Suppressor macrophage (primary cell): ENCODE measurements around the gene LHFPL3.
A peak's percentile ranks its signal among the peaks of the same experiment; 100 is the strongest.
"Not testable (repeated sequence)": the region's sequence is repeated elsewhere in the genome, so short reads cannot be mapped to it uniquely, and the experiment has no call there.

Experiments
- DNase-seq, 4 experiments: peaks; one replicate each; pipeline ENCODE4 v3.0.0-alpha.2; 2020 to 2022

LHFPL3 gene

GRCh38 chr7:104486931-104487330 is 158.5 kb downstream of the LHFPL3 start:
- no peak for DNase-seq

GRCh38 chr7:104487642-104488041 is 159.2 kb downstream of the LHFPL3 start:
- no peak for DNase-seq

- DNase-seq = no peak
These were observed 169.1 kb downstream of the LHFPL3 start for GRCh38 chr7:104497379-104497967.

GRCh38 chr7:104499975-104500374 is 171.6 kb downstream of the LHFPL3 start:
- DNase-seq = no peak

GRCh38 chr7:104509874-104510273 is 181.5 kb downstream of the LHFPL3 start:
- no peak for DNase-seq

- DNase-seq = no peak
These were observed 196.4 kb downstream of the LHFPL3 start for GRCh38 chr7:104524853-104525252.

- DNase-seq = no peak
These were observed 199.7 kb downstream of the LHFPL3 start for GRCh38 chr7:104528142-104528541.

- no peak for DNase-seq
These were observed 201.2 kb downstream of the LHFPL3 start for GRCh38 chr7:104529567-104529966.

GRCh38 chr7:104530251-104530650 is 201.8 kb downstream of the LHFPL3 start:
- no peak for DNase-seq

GRCh38 chr7:104534149-104534548 is 205.7 kb downstream of the LHFPL3 start:
- DNase-seq = no peak

GRCh38 chr7:104535841-104536240 is 207.4 kb downstream of the LHFPL3 start:
- no peak for DNase-seq

- DNase-seq = no peak
These were observed 208.6 kb downstream of the LHFPL3 start for GRCh38 chr7:104536956-104537355.

- DNase-seq = no peak
These were observed 209.7 kb downstream of the LHFPL3 start for GRCh38 chr7:104538152-104538551.

GRCh38 chr7:104541897-104542296 is 213.5 kb downstream of the LHFPL3 start:
- DNase-seq = no peak

GRCh38 chr7:104548861-104549260 is 220.5 kb downstream of the LHFPL3 start:
- peak in 1 of 4 experiments; percentile 1 for DNase-seq

GRCh38 chr7:104550362-104550761 is 222.0 kb downstream of the LHFPL3 start:
- no peak for DNase-seq

GRCh38 chr7:104551226-104551625 is 222.8 kb downstream of the LHFPL3 start:
- DNase-seq = no peak

- peak; percentile 7 to 44 (median 24) for DNase-seq
These were observed 223.7 kb downstream of the LHFPL3 start for GRCh38 chr7:104552102-104552501.

- no peak for DNase-seq
These were observed 224.7 kb downstream of the LHFPL3 start for GRCh38 chr7:104553074-104553473.

GRCh38 chr7:104563350-104563901 is 235.0 kb downstream of the LHFPL3 start:
- not testable (repeated sequence) for DNase-seq

GRCh38 chr7:104569751-104570150 is 241.3 kb downstream of the LHFPL3 start:
- DNase-seq = no peak

GRCh38 chr7:104572554-104572953 is 244.2 kb downstream of the LHFPL3 start:
- DNase-seq = no peak

GRCh38 chr7:104584620-104585019 is 256.2 kb downstream of the LHFPL3 start:
- DNase-seq = no peak

GRCh38 chr7:104595591-104595990 is 267.2 kb downstream of the LHFPL3 start:
- DNase-seq = not testable (repeated sequence)

- DNase-seq = no peak
These were observed 275.6 kb downstream of the LHFPL3 start for GRCh38 chr7:104603957-104604356.
